ENCODE data around the gene VDAC2. TPM values are rescaled to one million over a fixed set of nuclear protein-coding genes. Genes with fewer than 3 reads are reported as not detected.
"Not testable (repeated sequence)": the region's sequence is repeated elsewhere in the genome, so short reads cannot be mapped to it uniquely, and the experiment has no call there.

VDAC2 gene
- total and polyA plus RNA-seq, 2 donors = 127 to 209 TPM

DNA sequence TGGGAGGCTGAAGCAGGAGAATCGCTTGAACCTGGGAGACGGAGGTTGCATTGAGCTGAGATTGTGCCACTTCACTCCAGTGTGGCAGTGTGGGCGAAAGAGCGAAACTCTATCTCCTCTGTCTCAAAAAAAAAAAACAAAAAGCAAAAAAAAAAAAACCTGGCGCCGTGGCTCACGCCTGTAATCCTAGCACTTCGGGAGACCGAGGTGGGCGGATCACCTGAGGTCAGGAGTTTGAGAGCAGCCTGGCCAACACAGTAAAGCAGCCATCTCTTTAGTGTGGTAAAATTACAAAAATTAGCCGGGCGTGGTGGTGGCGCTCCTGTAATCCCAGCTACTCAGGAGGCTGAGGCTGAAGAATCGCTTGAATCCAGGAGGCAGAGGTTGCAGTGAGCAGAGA is 4.0 kb upstream of the VDAC2 start:
- H3K4me3 ChIP-seq (ENCODE audit: low read depth, low read length); H3K27ac ChIP-seq (ENCODE audit: low read depth); DNase-seq (ENCODE audit: extremely low spot score); H3K36me3 ChIP-seq (ENCODE audit: insufficient read depth); H3K4me1 ChIP-seq (ENCODE audit: insufficient read depth): not testable (repeated sequence)
- WGBS = 92% methylated on average over 14 of the region's 14 CpGs

DNA sequence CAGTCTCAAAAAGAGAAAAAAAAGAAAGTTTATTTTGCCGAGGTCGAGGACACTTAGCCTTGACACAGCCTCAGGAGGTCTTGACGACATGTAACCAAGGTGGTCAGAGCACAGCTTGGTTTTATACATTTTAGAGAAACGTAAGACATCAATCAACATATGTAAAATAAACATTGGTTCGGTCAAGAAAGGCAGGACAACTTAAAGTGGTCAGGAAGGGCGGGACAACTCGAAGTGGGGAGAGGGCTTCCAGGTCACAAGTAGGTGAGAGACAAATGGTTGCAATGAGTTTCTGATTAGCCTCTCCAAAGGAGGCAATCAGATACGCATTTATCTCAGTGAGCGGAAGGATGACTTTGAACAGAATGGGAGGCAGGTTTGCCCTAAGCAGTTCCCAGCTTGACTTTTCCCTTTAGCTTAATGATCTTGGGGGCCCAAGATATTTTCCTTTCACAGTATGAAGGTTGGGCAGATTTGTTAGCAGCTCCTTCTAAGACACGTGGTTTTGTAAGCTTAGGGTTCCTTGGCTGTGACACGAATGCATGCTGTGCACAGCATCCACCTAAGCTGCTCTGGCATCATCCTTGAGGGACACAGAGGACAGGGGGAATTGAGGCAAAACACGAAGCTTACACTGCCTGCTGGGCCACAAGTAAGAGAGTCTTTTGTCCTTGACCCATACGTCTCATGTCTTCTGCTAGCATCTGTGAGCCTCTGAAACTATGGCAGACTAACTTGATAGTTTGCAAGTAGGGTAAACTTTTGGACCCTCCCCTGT is 3.3 kb upstream of the VDAC2 start:
- Histone ChIP-seq H3K36me3 (ENCODE audit: insufficient read depth) (no peaks in the 10 kb centered on the region), H3K4me1 (ENCODE audit: insufficient read depth) (no peaks in the 10 kb centered on the region), H3K4me3 (ENCODE audit: low read depth, low read length) (no peak overlapping the region), H3K27ac (ENCODE audit: low read depth) (no peak overlapping the region)
- WGBS = 69% methylated on average over 13 of the region's 13 CpGs
- no peak for DNase-seq (ENCODE audit: extremely low spot score)

DNA sequence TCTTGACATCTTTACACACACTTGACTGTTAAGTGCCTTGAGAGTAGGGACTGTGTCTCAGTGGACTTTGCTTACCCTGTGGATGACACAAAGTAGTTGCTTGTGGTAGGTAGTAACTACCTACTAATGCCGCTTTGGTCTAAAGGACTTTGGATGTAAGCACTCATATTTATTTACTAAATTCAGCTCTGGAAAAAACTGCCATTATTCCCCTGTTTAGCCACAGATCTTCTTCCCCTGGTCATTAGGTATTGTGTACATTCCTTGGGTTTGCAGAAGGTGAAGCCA is 2.8 kb upstream of the VDAC2 start:
- Histone ChIP-seq H3K4me1 (ENCODE audit: insufficient read depth) (no peaks in the 10 kb centered on the region), H3K27ac (ENCODE audit: low read depth) (no peak overlapping the region)
- no peak for DNase-seq (ENCODE audit: extremely low spot score)

DNA sequence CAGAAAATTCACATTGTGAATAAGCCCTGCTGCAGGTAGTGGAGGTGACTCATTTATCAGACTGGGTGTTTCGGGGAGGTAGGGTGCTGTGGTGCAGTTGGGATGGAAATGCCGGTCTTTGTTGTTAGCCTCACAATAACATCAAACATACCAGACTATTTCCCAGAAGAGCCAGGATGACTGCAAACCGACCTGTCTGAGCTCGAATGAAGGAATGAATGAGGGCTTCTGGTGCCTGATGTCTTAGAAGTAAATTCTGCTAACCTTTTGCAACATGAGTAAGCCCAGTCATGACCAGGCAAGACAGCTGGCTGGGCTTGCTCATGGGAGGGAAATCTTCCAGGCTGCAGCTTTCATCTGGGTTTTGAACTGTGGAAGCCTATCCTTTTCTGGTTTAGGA is 2.4 kb upstream of the VDAC2 start:
- H3K36me3 ChIP-seq (ENCODE audit: insufficient read depth) = no peaks in the 10 kb centered on the region
- H3K27ac ChIP-seq (ENCODE audit: low read depth) = no peak overlapping the region
- peak; percentile 47 for DNase-seq (ENCODE audit: extremely low spot score)
- no peak overlapping the region for H3K4me3 ChIP-seq (ENCODE audit: low read depth, low read length)
- 42% methylated on average over 4 of the region's 4 CpGs for WGBS
- H3K4me1 ChIP-seq (ENCODE audit: insufficient read depth) = no peaks in the 10 kb centered on the region

More for the DNA sequence above, 2.8 kb upstream of the VDAC2 start:
- no peaks in the 10 kb centered on the region for H3K36me3 ChIP-seq (ENCODE audit: insufficient read depth)
- 86% methylated on average over 1 of the region's 1 CpG for WGBS
- H3K4me3 ChIP-seq (ENCODE audit: low read depth, low read length) = no peak overlapping the region

DNA sequence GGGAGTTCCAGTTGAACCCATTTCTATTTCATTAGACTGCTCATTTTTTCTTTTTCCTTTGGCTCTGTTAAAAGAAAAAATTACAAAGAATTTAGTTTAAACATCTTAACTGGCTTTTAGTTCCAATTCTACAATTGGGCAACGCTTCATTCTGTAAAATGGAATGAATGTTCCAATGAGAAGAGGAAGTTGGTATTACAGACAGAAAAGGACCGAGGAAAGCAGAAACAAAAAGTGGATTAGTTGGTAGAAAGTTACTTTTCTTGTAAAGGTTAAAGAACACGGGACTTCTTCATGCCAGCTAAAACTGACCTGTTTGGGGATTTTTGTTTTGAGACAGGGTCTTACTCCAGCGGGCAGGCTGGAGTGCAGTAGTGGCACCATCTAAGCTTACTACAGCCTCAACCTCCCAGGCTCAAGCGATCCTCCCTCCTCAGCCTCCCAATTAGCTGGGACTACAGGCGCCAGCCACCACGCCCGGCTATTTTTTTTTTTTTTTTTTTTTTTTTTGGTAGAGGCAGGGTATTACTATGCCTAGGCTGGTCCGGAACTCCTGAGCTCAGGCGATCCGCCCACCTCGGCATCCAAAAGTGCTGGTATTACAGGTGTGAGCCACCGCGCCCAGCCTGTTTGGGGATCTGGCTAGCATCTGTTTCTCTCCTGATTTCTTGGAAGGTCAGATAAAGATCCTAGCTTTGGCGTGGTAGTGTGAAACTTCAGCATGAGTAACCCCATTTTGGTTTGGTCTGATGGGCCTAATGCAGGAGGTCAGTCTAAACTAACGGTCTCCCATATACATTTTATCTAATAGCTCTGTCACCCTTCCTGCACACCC is 1.3 kb upstream of the VDAC2 start:
- DNase-seq (ENCODE audit: extremely low spot score) = no peak
- 82% methylated on average over 16 of the region's 16 CpGs for WGBS
- Histone ChIP-seq H3K4me3 (ENCODE audit: low read depth, low read length) (peak overlapping the region; percentile 95), H3K4me1 (ENCODE audit: insufficient read depth) (no peaks in the 10 kb centered on the region), H3K27ac (ENCODE audit: low read depth) (peak overlapping the region; percentile 99), H3K36me3 (ENCODE audit: insufficient read depth) (peaks cover 3% of the 10 kb centered on the region)

DNA sequence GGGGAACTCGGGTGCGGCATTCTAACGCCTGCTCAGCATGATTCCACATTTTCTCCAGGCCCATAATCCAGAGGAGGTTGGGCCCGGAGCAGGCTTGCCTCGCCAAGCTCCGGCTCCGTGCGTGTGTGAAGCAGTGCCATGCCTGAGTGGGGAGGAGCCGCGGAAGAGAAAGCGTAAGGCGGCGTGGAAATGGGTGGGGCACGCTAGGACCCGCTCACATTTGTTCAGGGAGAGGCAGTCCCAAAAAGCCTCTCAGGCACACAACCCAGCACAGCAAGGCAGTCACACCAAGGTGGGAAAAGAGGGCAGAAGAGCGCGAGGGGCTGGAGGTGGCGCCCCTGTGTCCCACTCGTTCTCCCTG is 695 bp upstream of the VDAC2 start:
- Histone ChIP-seq H3K4me1 (ENCODE audit: insufficient read depth) (no peaks in the 10 kb centered on the region), H3K4me3 (ENCODE audit: low read depth, low read length) (peak overlapping the region; percentile 95), H3K36me3 (ENCODE audit: insufficient read depth) (peaks cover 5% of the 10 kb centered on the region), H3K27ac (ENCODE audit: low read depth) (peak overlapping the region; percentile 99)
- under 1% methylated on average over 19 of the region's 19 CpGs for WGBS
- DNase-seq (ENCODE audit: extremely low spot score) = peak; percentile 62

DNA sequence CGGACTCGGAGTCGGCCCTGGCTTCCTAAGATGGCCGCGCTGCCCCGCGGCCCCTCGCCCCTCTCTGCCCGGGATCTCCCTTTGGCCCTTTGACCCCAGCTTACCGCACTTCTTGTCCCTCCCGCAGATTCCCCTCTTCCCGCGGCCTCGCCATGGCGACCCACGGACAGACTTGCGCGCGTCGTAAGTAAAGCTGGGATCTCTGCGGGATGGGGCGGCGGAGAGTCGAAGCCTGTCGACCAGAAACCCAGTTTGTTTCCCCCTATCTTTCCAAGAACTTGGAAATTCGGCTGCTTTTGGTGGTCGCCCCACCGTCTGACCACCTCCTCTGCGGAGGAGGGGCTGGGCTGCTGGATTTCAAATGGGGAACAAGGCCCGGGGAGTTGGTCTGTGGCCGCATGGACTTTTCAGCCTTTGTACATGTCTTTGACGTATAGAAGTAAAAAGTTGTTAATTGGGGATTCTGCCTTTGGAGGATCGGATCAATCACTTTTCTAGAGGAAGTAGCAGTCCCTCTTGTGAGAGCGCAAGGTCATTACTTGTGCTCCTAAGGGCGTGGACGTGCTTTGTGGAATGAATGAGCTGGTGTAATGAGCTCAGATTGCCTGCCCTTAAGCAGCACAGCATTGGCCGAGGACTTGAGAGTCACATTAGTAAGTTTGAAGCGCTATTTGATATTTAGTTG is 553 bp downstream of the VDAC2 start:
- WGBS = under 1% methylated on average over 38 of the region's 38 CpGs
- Histone ChIP-seq H3K27ac (ENCODE audit: low read depth) (peak overlapping the region; percentile 99), H3K4me3 (ENCODE audit: low read depth, low read length) (peak overlapping the region; percentile 95), H3K36me3 (ENCODE audit: insufficient read depth) (peaks cover 8% of the 10 kb centered on the region), H3K4me1 (ENCODE audit: insufficient read depth) (no peaks in the 10 kb centered on the region)
- DNase-seq (ENCODE audit: extremely low spot score) = no peak

DNA sequence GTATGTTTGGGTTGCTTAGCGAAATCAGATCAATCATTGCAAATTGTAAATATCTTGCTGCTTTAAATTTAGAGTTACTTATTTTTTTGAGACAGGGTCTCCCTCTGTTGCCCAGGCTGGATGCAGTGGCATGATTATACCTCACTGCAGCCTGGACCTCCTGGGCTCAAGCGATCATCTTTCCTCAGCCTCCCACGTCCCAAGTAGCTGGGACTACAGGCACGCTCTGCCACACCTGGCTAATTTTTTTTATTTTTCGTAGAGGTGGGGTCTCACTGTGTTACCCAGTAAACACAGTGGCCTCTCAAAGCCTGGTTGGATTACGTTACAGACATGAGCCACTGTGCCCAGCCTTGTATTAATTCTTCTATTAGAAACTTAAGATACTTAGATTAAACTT is 1.7 kb downstream of the VDAC2 start:
- Histone ChIP-seq H3K36me3 (ENCODE audit: insufficient read depth) (peaks cover 8% of the 10 kb centered on the region), H3K4me3 (ENCODE audit: low read depth, low read length) (no peak overlapping the region), H3K27ac (ENCODE audit: low read depth) (no peak overlapping the region), H3K4me1 (ENCODE audit: insufficient read depth) (no peaks in the 10 kb centered on the region)
- no peak for DNase-seq (ENCODE audit: extremely low spot score)
- 81% methylated on average over 6 of the region's 6 CpGs for WGBS

DNA sequence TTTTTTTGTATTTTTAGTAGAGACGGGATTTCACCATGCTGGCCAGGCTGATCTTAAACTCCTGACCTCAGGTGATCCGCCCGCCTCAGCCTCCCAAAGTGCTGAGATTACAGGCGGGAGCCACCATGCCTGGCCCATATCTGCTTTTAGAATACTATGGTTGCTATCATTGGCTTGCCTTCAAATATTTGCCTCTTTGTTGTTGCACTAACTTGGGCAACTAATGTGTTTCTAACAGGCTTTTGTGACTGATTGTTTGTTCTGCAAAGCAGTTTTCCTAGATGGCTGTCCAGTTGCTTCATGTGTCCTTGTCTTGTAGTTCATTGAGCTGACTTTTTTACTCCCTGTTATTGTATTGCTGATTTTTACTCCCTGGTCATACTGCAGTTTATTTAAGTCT is 9.7 kb downstream of the VDAC2 start:
- WGBS = 85% methylated on average over 4 of the region's 4 CpGs
- no peaks in the 10 kb centered on the region for H3K4me1 ChIP-seq (ENCODE audit: insufficient read depth)
- H3K27ac ChIP-seq (ENCODE audit: low read depth) = no peak overlapping the region
- H3K4me3 ChIP-seq (ENCODE audit: low read depth, low read length) = no peak overlapping the region
- DNase-seq (ENCODE audit: extremely low spot score) = no peak
- H3K36me3 ChIP-seq (ENCODE audit: insufficient read depth) = peaks cover 8% of the 10 kb centered on the region

DNA sequence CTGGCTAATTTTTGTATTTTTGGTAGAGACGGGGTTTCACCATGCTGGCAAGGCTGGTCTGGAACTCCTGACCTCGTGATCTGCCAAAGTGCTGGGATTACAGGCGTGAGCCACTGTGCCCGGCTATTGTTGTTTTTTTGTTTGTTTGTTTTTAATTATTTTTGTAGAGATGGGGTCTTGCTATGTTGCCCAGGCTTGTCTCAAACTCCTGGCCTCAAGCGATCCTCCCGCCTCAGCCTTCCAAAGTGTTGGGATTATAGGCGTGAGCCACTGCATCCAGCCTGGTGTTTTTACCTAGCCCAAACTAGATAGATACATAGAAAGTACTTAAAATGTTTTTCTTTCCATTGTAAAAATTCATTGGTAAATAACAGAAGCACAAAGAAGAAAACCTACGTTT is 10.9 kb downstream of the VDAC2 start:
- not testable (repeated sequence) for H3K36me3 ChIP-seq (ENCODE audit: insufficient read depth); H3K4me3 ChIP-seq (ENCODE audit: low read depth, low read length); H3K27ac ChIP-seq (ENCODE audit: low read depth); H3K4me1 ChIP-seq (ENCODE audit: insufficient read depth); DNase-seq (ENCODE audit: extremely low spot score)
- 95% methylated on average over 8 of the region's 8 CpGs for whole genome bisulfite sequencing

DNA sequence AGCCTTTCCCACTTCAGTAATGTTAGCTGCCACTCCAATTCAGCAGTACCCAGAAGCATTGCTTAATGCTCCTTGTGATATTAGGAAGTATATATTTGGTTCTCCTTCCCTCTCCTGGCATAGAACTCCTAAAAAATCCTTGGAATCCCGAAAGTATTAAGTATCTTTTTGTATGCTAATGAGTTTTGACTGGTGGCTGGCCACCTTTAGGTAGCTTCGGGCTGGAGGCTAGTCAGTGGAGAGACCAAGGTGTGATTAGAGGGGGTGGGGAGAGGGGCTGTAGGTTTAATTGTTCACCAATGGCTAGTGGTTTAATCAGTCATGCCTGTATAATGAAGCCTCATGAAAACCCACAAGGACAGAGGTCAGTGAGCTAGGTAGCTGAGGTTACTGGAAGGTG is 12.9 kb downstream of the VDAC2 start:
- no peak for DNase-seq (ENCODE audit: extremely low spot score)
- Histone ChIP-seq H3K36me3 (ENCODE audit: insufficient read depth) (peaks cover 5% of the 10 kb centered on the region), H3K4me3 (ENCODE audit: low read depth, low read length) (no peak overlapping the region), H3K4me1 (ENCODE audit: insufficient read depth) (no peaks in the 10 kb centered on the region), H3K27ac (ENCODE audit: low read depth) (no peak overlapping the region)
- WGBS = 52% methylated on average over 2 of the region's 2 CpGs

DNA sequence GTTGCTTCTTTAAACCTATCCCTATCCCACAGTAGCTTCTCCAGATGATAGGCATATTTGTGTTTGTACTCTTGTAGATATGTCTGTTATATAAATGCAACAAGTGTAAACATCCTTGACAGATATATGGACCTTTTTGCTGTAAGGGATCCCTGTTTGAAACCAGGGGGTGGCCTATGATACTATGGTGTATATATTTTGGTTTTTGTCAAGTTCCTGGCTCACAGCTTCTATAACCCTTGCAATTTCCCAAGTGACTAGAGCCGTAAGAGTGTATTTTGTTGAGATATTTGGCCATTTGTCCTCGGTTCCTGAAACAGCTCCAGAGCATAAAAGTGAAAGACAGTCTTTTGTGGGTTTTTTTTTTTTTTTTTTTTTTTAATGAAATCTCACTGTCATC is 15.5 kb downstream of the VDAC2 start:
- DNase-seq (ENCODE audit: extremely low spot score) = no peak
- Histone ChIP-seq H3K4me3 (ENCODE audit: low read depth, low read length) (no peak overlapping the region), H3K36me3 (ENCODE audit: insufficient read depth) (peaks cover 8% of the 10 kb centered on the region), H3K4me1 (ENCODE audit: insufficient read depth) (no peaks in the 10 kb centered on the region), H3K27ac (ENCODE audit: low read depth) (peak overlapping the region; percentile 73)
- WGBS = 19% methylated on average over 2 of the region's 2 CpGs

DNA sequence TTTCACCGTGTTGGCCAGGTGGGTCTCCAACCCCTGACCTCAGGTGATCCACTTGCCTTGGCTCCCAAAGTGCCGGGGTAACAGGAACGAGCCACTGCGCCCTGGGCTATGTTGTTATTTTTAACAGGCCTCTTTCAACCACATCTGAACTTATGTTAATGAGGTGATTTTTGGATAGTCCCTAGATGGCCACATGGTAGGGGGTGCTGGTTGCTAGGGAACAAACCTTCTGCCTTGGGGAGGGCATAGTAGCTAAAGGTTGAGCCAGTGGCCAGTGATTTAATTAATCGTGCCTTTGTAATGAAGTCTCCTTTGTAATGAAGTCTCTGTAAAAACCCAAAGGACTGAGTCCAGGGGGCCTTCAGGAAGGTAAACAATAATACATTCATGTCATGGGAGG is 16.1 kb downstream of the VDAC2 start:
- WGBS = 81% methylated on average over 5 of the region's 5 CpGs
- no peaks in the 10 kb centered on the region for H3K4me1 ChIP-seq (ENCODE audit: insufficient read depth)
- DNase-seq (ENCODE audit: extremely low spot score) = no peak
- peak overlapping the region; percentile 3 for H3K27ac ChIP-seq (ENCODE audit: low read depth)
- no peak overlapping the region for H3K4me3 ChIP-seq (ENCODE audit: low read depth, low read length)
- peaks cover 8% of the 10 kb centered on the region for H3K36me3 ChIP-seq (ENCODE audit: insufficient read depth)

DNA sequence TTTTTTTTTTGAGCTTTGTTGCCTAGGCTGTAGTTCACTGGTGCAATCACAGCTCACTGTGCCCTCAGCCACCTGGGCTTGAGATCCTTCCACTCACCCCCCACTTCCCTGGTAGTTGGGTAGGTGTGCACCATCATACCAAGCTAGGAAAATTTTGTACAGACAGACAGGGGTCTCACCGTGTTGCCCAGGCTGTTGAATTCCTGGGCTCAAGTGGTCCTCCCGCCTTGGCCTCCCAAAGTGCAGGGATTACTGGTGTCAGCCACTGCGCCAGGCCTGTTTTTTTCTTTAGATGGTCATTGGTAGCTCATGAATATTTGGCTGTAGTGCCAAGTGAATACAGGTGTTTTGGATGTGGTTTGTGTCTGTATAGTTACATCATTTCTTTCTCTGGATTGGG is 17.7 kb downstream of the VDAC2 start:
- Histone ChIP-seq H3K36me3 (ENCODE audit: insufficient read depth) (peaks cover 5% of the 10 kb centered on the region), H3K4me1 (ENCODE audit: insufficient read depth) (no peaks in the 10 kb centered on the region), H3K4me3 (ENCODE audit: low read depth, low read length) (no peak overlapping the region), H3K27ac (ENCODE audit: low read depth) (no peak overlapping the region)
- no peak for DNase-seq (ENCODE audit: extremely low spot score)
- WGBS = 87% methylated on average over 3 of the region's 3 CpGs

Data from urinary bladder (tissue), 4 donors.